Mammary epithelial cell (primary cell): ENCODE measurements around the gene RAB26.

Source experiments
- CTCF ChIP-seq, 2 donors: IDR thresholded peaks in 1 of 2; conservative IDR thresholded peaks in 1 of 2; 2 replicates each; pipeline ENCODE4 v1.5.1; 2011 to 2012; ENCODE audit warnings: inconsistent platforms in 2 of 2, low read length in 2 of 2, mild to moderate bottlenecking in 2 of 2, control low read depth in 1 of 2, low read depth in 1 of 2; ENCODE audit not compliant: insufficient read depth in 1 of 2; ENCODE audit errors: extremely low read depth in 1 of 2
- EZH2 ChIP-seq: IDR thresholded peaks from 2 replicates; pipeline ENCODE4 v1.6.1; 2012; ENCODE audit warnings: low read length, inconsistent platforms, borderline replicate concordance

DNA sequence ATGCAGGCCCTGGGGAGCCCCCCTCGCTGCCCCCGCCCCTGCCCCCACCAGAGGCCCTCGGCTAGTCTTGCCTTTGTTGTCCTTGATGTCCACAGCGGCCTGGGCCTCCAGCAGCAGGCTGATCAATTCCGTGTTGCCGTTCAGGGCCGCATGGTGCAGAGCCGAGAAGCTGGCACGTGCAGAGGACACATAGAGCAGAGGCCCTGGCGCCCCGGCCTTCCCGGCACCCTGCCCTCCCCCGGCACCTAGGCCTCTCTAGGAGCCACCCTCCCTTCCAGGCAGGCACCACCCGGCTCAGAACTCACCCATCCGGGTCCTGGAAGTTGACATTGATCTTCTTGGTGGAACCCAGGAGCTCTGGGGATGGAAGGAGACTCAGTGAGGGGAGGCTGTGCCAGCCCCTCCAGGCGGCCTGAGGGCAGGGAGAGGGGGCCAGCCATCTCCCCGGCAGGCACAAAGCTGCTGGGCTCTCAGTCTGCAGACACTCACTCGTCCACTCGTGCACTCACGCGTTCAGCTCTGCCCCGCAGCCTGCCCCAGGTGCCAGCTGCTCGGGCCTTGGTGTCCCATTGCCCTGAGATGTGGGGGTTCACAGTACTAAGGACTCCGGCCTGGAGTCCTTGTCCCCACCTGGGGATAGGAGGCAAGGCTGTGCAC, 41.7 kb downstream of the RAB26 start:
- no peak for TF ChIP-seq EZH2
- no peak for TF ChIP-seq CTCF (conservative IDR thresholded peaks at IDR 0.05 in 1 of 2, IDR thresholded peaks at IDR 0.05 in 1 of 2; ENCODE audit: extremely low read depth in 1 of 2, insufficient read depth in 1 of 2, low read depth in 1 of 2, low read length in 2 of 2)
